Measurements from ENCODE around the gene KCNMB4.

KCNMB4 gene

GRCh38 chr12:70330158-70330557 lies 35.9 kb upstream of the KCNMB4 start:
- no peak overlapping the region for H3K27ac ChIP-seq (ENCODE audit: low read depth, low read length)
- no peak overlapping the region for H3K4me3 ChIP-seq (ENCODE audit: low read length)
- peaks cover 28% of the 10 kb centered on the region for H3K79me2 ChIP-seq (ENCODE audit: control insufficient read depth, low read length)
- H4K20me1 ChIP-seq (ENCODE audit: control insufficient read depth, insufficient read depth, low read depth, low read length) = no peaks in the 10 kb centered on the region
- H3K4me1 ChIP-seq (ENCODE audit: control insufficient read depth, low read length) = 0 out of 2 replicates have a peak, but pooled peaks cover 5% of the 10 kb centered on the region
- H3F3A ChIP-seq (ENCODE audit: control insufficient read depth, insufficient read depth) = 0 out of 2 replicates have a peak, but pooled peaks cover 4% of the 10 kb centered on the region
- H3K27me3 ChIP-seq (ENCODE audit: control insufficient read depth, low read length) = no peaks in the 10 kb centered on the region
- H3K36me3 ChIP-seq (ENCODE audit: control insufficient read depth, low read length) = peaks cover 78% of the 10 kb centered on the region
- H3K9me2 ChIP-seq (replicated peaks; ENCODE audit: control insufficient read depth, low read length) = no peaks in the 10 kb centered on the region
- H3K4me2 ChIP-seq (ENCODE audit: low read length) = no peak overlapping the region
- no peak for TF ChIP-seq CTCF (IDR thresholded peaks at IDR 0.05; ENCODE audit: low read depth, low read length, poor library complexity, severe bottlenecking)
- no peak for TF ChIP-seq EZH2phosphoT487 (IDR thresholded peaks at IDR 0.05; ENCODE audit: borderline replicate concordance, low read length)
- no peaks in the 10 kb centered on the region for H3K9me3 ChIP-seq (ENCODE audit: control insufficient read depth, insufficient read depth, low read length)

- Histone ChIP-seq H3K4me3 (ENCODE audit: low read length) (no peak overlapping the region), H3K4me1 (ENCODE audit: control insufficient read depth, low read length) (0 out of 2 replicates have a peak, but pooled peaks cover 5% of the 10 kb centered on the region), H3K27me3 (ENCODE audit: control insufficient read depth, low read length) (no peaks in the 10 kb centered on the region), H3K9me2 (replicated peaks; ENCODE audit: control insufficient read depth, low read length) (no peaks in the 10 kb centered on the region), H4K20me1 (ENCODE audit: control insufficient read depth, insufficient read depth, low read depth, low read length) (no peaks in the 10 kb centered on the region), H3K36me3 (ENCODE audit: control insufficient read depth, low read length) (peaks cover 81% of the 10 kb centered on the region), H3F3A (ENCODE audit: control insufficient read depth, insufficient read depth) (0 out of 2 replicates have a peak, but pooled peaks cover 2% of the 10 kb centered on the region), H3K79me2 (ENCODE audit: control insufficient read depth, low read length) (peaks cover 23% of the 10 kb centered on the region), H3K4me2 (ENCODE audit: low read length) (no peak overlapping the region), H3K9me3 (ENCODE audit: control insufficient read depth, insufficient read depth, low read length) (no peaks in the 10 kb centered on the region), H3K27ac (ENCODE audit: low read depth, low read length) (no peak overlapping the region)
- TF ChIP-seq CTCF (IDR thresholded peaks at IDR 0.05; ENCODE audit: low read depth, low read length, poor library complexity, severe bottlenecking) (no peak), EZH2phosphoT487 (IDR thresholded peaks at IDR 0.05; ENCODE audit: borderline replicate concordance, low read length) (no peak)
Measured at GRCh38 chr12:70332236-70332635, 33.9 kb upstream of the KCNMB4 start.

GRCh38 chr12:70334742-70335141 lies 31.3 kb upstream of the KCNMB4 start:
- Histone ChIP-seq H3K9me2 (replicated peaks; ENCODE audit: control insufficient read depth, low read length) (no peaks in the 10 kb centered on the region), H3K27me3 (ENCODE audit: control insufficient read depth, low read length) (no peaks in the 10 kb centered on the region), H3F3A (ENCODE audit: control insufficient read depth, insufficient read depth) (0 out of 2 replicates have a peak, but pooled peaks cover 2% of the 10 kb centered on the region), H4K20me1 (ENCODE audit: control insufficient read depth, insufficient read depth, low read depth, low read length) (no peaks in the 10 kb centered on the region), H3K4me1 (ENCODE audit: control insufficient read depth, low read length) (0 out of 2 replicates have a peak, but pooled peaks cover 5% of the 10 kb centered on the region), H3K36me3 (ENCODE audit: control insufficient read depth, low read length) (peaks cover 88% of the 10 kb centered on the region), H3K4me2 (ENCODE audit: low read length) (no peak overlapping the region), H3K79me2 (ENCODE audit: control insufficient read depth, low read length) (peaks cover 10% of the 10 kb centered on the region), H3K4me3 (ENCODE audit: low read length) (no peak overlapping the region), H3K27ac (ENCODE audit: low read depth, low read length) (no peak overlapping the region), H3K9me3 (ENCODE audit: control insufficient read depth, insufficient read depth, low read length) (no peaks in the 10 kb centered on the region)
- TF ChIP-seq EZH2phosphoT487 (IDR thresholded peaks at IDR 0.05; ENCODE audit: borderline replicate concordance, low read length) (no peak), CTCF (IDR thresholded peaks at IDR 0.05; ENCODE audit: low read depth, low read length, poor library complexity, severe bottlenecking) (no peak)
